ENCODE data around the gene HDAC9. TPM values are rescaled to one million over a fixed set of nuclear protein-coding genes. Genes with fewer than 3 reads are reported as not detected.

HDAC9 gene
- polyA plus RNA-seq, 2 of the 4 experiments (the other 2 are of a cell fraction) = 0.05 to 0.26 TPM

DNA sequence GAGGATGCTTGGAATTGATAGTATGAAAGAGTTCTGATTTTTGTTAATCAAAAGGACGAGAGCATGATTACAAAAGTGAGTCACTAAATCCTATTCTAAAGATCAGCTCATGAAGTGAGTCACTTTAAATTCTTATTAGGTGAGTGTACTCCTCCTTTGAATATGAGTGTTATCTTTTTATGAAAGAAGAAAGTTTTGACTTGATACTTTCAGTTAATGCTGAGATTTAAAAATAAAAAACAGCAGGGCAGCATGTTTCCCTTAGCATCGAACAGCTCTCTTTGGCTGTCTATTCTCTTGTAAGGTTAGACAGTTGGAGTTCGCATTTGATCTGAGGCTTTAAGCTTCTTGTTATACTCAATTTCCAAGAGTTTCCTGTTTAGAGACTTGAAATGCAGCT is 399.9 kb downstream of the HDAC9 start:
- no peak overlapping the region for H3K27ac ChIP-seq
- H3K4me1 ChIP-seq = peaks cover 9% of the 10 kb centered on the region; the same call in 1 of the 3 replicates
- ChIA-PET POLR2A (no interaction called here), CTCF (no interaction called here)
- 20% methylated on average over 3 of the region's 3 CpGs for WGBS (ENCODE audit: missing lambda C conversion rate)
- no peak overlapping the region for H3K4me3 ChIP-seq
- TF ChIP-seq CBX8 (IDR thresholded peaks at IDR 0.05) (no peak), FOSL2 (IDR thresholded peaks at IDR 0.05) (no peak), FOSL2 (CRISPR knock-in tag; IDR thresholded peaks at IDR 0.05) (peak; percentile 79), RAD21 (conservative IDR thresholded peaks at IDR 0.05 in 1 of 2, IDR thresholded peaks at IDR 0.05 in 1 of 2) (no peak), RCOR1 (IDR thresholded peaks at IDR 0.05; ENCODE audit: low read depth, low read length) (no peak), JUNB (IDR thresholded peaks at IDR 0.05) (peak; percentile 48; the same call in 1 of the 2 replicates), RFX5 (IDR thresholded peaks at IDR 0.05) (no peak), RARB (CRISPR knock-in tag; IDR thresholded peaks at IDR 0.05) (no peak), CBX2 (IDR thresholded peaks at IDR 0.05; ENCODE audit: borderline replicate concordance, low read depth) (no peak)
- TF ChIP-seq, protein P1, sequence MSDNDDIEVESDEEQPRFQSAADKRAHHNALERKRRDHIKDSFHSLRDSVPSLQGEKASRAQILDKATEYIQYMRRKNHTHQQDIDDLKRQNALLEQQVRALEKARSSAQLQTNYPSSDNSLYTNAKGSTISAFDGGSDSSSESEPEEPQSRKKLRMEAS (IDR thresholded peaks at IDR 0.05) = no peak
- peak overlapping the region; percentile 58 for H3K4me2 ChIP-seq
- no peak for FAIRE-seq
- peak; percentile 2 to 3 for DNase-seq (ENCODE audit: low read depth in 1 of 2, low spot score in 1 of 2)
- peak in 1 of 2 experiments; percentile 44; a peak in 1 of 6 replicates for ATAC-seq
- H3K9me3 ChIP-seq = no peaks in the 10 kb centered on the region

DNA sequence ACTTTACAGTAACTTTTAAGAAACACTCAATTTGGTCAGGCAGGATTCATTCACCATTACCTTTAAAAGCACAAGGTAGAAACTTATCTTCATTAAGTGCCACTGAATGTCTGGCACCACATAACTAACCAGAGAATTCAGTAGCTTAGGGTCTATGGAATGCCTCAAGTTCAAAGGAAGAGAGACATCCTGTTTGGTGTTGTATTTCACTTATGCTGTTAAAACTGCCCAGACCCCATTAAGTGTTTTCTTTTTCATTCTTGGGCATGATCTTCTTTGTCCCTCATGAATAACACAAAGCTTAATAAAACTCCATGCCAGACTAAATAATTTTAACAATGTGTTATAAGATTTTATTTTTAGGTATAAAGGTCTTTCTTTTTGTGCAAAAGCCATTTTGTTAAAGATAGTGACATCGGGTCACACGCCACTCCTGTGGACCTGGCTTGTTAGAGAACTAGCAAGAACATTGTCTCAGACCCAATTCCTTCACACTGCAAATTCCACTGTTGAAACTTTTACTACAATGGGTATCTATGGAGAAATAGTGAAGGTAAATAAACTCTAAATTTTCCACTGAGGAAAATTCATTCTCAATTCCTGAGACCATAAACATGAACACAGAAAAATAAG is 400.9 kb downstream of the HDAC9 start:
- no peak overlapping the region for H3K4me2 ChIP-seq
- H3K27ac ChIP-seq = no peak overlapping the region
- ChIA-PET POLR2A (no interaction called here), CTCF (interaction anchor here (0.8 to 1.0 kb wide), 2 partner anchors 9 to 11 kb away, joined by 4 read pairs; no protein-coding TSS in a partner anchor)
- WGBS (ENCODE audit: missing lambda C conversion rate) = 73% methylated on average over 2 of the region's 2 CpGs
- H3K9me3 ChIP-seq = no peaks in the 10 kb centered on the region
- H3K4me1 ChIP-seq = peaks cover 9% of the 10 kb centered on the region; the same call in 1 of the 3 replicates
- no peak for ATAC-seq
- no peak for DNase-seq (ENCODE audit: low read depth in 1 of 2, low spot score in 1 of 2)
- TF ChIP-seq FOSL2 (IDR thresholded peaks at IDR 0.05) (no peak), FOSL2 (CRISPR knock-in tag; IDR thresholded peaks at IDR 0.05) (no peak), HDAC2 (IDR thresholded peaks at IDR 0.05) (no peak), ZC3H11A (IDR thresholded peaks at IDR 0.05) (no peak), HOXA7 (CRISPR knock-in tag; IDR thresholded peaks at IDR 0.05) (no peak), ESRRA (IDR thresholded peaks at IDR 0.05; ENCODE audit: borderline replicate concordance, low read length) (no peak), RCOR1 (IDR thresholded peaks at IDR 0.05; ENCODE audit: low read depth, low read length) (no peak), EHMT2 (IDR thresholded peaks at IDR 0.05; ENCODE audit: low read depth) (no peak), NR3C1 (IDR thresholded peaks at IDR 0.05) (no peak), JUN (IDR thresholded peaks at IDR 0.05) (no peak), FOSB (CRISPR knock-in tag; IDR thresholded peaks at IDR 0.05) (no peak), CHD2 (IDR thresholded peaks at IDR 0.05; ENCODE audit: low read length, partially characterized antibody) (no peak), NFE2L2 (conservative IDR thresholded peaks at IDR 0.05; ENCODE audit: low read length) (no peak), BHLHE40 (IDR thresholded peaks at IDR 0.05; ENCODE audit: low read depth, low read length) (no peak), EP300 (IDR thresholded peaks at IDR 0.05) (no peak), POLR2A (IDR thresholded peaks at IDR 0.05; ENCODE audit: low read length) (no peak)
- TF ChIP-seq, protein P2, sequence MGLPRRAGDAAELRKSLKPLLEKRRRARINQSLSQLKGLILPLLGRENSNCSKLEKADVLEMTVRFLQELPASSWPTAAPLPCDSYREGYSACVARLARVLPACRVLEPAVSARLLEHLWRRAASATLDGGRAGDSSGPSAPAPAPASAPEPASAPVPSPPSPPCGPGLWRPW (IDR thresholded peaks at IDR 0.05) = no peak
- TF ChIP-seq, protein P3, sequence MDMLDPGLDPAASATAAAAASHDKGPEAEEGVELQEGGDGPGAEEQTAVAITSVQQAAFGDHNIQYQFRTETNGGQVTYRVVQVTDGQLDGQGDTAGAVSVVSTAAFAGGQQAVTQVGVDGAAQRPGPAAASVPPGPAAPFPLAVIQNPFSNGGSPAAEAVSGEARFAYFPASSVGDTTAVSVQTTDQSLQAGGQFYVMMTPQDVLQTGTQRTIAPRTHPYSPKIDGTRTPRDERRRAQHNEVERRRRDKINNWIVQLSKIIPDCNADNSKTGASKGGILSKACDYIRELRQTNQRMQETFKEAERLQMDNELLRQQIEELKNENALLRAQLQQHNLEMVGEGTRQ (IDR thresholded peaks at IDR 0.05) = no peak
- TF ChIP-seq, protein P4, sequence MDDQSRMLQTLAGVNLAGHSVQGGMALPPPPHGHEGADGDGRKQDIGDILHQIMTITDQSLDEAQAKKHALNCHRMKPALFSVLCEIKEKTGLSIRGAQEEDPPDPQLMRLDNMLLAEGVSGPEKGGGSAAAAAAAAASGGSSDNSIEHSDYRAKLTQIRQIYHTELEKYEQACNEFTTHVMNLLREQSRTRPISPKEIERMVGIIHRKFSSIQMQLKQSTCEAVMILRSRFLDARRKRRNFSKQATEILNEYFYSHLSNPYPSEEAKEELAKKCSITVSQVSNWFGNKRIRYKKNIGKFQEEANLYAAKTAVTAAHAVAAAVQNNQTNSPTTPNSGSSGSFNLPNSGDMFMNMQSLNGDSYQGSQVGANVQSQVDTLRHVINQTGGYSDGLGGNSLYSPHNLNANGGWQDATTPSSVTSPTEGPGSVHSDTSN (IDR thresholded peaks at IDR 0.05) = no peak
- TF ChIP-seq, protein P5, sequence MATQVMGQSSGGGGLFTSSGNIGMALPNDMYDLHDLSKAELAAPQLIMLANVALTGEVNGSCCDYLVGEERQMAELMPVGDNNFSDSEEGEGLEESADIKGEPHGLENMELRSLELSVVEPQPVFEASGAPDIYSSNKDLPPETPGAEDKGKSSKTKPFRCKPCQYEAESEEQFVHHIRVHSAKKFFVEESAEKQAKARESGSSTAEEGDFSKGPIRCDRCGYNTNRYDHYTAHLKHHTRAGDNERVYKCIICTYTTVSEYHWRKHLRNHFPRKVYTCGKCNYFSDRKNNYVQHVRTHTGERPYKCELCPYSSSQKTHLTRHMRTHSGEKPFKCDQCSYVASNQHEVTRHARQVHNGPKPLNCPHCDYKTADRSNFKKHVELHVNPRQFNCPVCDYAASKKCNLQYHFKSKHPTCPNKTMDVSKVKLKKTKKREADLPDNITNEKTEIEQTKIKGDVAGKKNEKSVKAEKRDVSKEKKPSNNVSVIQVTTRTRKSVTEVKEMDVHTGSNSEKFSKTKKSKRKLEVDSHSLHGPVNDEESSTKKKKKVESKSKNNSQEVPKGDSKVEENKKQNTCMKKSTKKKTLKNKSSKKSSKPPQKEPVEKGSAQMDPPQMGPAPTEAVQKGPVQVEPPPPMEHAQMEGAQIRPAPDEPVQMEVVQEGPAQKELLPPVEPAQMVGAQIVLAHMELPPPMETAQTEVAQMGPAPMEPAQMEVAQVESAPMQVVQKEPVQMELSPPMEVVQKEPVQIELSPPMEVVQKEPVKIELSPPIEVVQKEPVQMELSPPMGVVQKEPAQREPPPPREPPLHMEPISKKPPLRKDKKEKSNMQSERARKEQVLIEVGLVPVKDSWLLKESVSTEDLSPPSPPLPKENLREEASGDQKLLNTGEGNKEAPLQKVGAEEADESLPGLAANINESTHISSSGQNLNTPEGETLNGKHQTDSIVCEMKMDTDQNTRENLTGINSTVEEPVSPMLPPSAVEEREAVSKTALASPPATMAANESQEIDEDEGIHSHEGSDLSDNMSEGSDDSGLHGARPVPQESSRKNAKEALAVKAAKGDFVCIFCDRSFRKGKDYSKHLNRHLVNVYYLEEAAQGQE (IDR thresholded peaks at IDR 0.05) = no peak
- no peak overlapping the region for H3K4me3 ChIP-seq
- FAIRE-seq = peak; percentile 74
